ENCODE data around the gene AP4E1. TPM values are rescaled to one million over a fixed set of nuclear protein-coding genes. Genes with fewer than 3 reads are reported as not detected.
"Not testable (repeated sequence)": the region's sequence is repeated elsewhere in the genome, so short reads cannot be mapped to it uniquely, and the experiment has no call there.

Gene AP4E1
- total RNA-seq, 4 donors from 2014 or later, result 9.9 to 13.2 (median 10.6) TPM

- intact Hi-C loops (cut with DNase I), result no loop called here
- Histone ChIP-seq H3K27me3 (no peaks in the 10 kb centered on the region), H3K4me1 (no peaks in the 10 kb centered on the region), H3K9me3 (no peaks in the 10 kb centered on the region), H3K27ac (replicated peaks in 1 of 4) (no peak overlapping the region), H3K4me3 (no peak overlapping the region), H3K36me3 (no peaks in the 10 kb centered on the region)
- TF ChIP-seq EP300 (IDR thresholded peaks at IDR 0.05) (no peak), POLR2A (IDR thresholded peaks at IDR 0.05; ENCODE audit: low read depth) (no peak), POLR2AphosphoS5 (IDR thresholded peaks at IDR 0.05) (no peak), CTCF (IDR thresholded peaks at IDR 0.05) (no peak)
- 85% methylated on average over 5 of the region's 5 CpGs for WGBS
- DNase-seq (ENCODE audit: extremely low spot score), result no peak
Observed at GRCh38 chr15:50865515-50866353, 42.7 kb upstream of the AP4E1 start.

GRCh38 chr15:50871832-50872231, 36.7 kb upstream of the AP4E1 start:
- no peaks in the 10 kb centered on the region for H3K36me3 ChIP-seq
- H3K4me1 ChIP-seq, result peaks cover 0 to 7% (median 5%) of the 10 kb centered on the region in 4 donors
- H3K9me3 ChIP-seq, result no peaks in the 10 kb centered on the region
- DNase-seq (ENCODE audit: extremely low spot score), result no peak
- TF ChIP-seq CTCF (IDR thresholded peaks at IDR 0.05), result no peak
- no peak for TF ChIP-seq EP300 (IDR thresholded peaks at IDR 0.05)
- no peak for TF ChIP-seq POLR2AphosphoS5 (IDR thresholded peaks at IDR 0.05)
- TF ChIP-seq POLR2A (IDR thresholded peaks at IDR 0.05; ENCODE audit: low read depth), result no peak
- 100% methylated on average over 1 of the region's 1 CpG for WGBS
- no peak overlapping the region for H3K27ac ChIP-seq (replicated peaks in 1 of 4)
- intact Hi-C loops (cut with DNase I), result no loop called here
- H3K27me3 ChIP-seq, result no peaks in the 10 kb centered on the region
- no peak overlapping the region for H3K4me3 ChIP-seq

GRCh38 chr15:50872832-50873426, 35.6 kb upstream of the AP4E1 start:
- DNase-seq (ENCODE audit: extremely low spot score), result no peak
- 86% methylated on average over 3 of the region's 3 CpGs for WGBS
- intact Hi-C loops (cut with DNase I), result no loop called here
- Histone ChIP-seq H3K27ac (replicated peaks in 1 of 4) (no peak overlapping the region), H3K27me3 (no peaks in the 10 kb centered on the region), H3K9me3 (no peaks in the 10 kb centered on the region), H3K36me3 (no peaks in the 10 kb centered on the region), H3K4me1 (peaks cover 2 to 14% (median 11%) of the 10 kb centered on the region in 4 donors), H3K4me3 (no peak overlapping the region)
- TF ChIP-seq POLR2A (IDR thresholded peaks at IDR 0.05; ENCODE audit: low read depth) (no peak), POLR2AphosphoS5 (IDR thresholded peaks at IDR 0.05) (no peak), EP300 (IDR thresholded peaks at IDR 0.05) (no peak), CTCF (IDR thresholded peaks at IDR 0.05) (no peak)

DNA sequence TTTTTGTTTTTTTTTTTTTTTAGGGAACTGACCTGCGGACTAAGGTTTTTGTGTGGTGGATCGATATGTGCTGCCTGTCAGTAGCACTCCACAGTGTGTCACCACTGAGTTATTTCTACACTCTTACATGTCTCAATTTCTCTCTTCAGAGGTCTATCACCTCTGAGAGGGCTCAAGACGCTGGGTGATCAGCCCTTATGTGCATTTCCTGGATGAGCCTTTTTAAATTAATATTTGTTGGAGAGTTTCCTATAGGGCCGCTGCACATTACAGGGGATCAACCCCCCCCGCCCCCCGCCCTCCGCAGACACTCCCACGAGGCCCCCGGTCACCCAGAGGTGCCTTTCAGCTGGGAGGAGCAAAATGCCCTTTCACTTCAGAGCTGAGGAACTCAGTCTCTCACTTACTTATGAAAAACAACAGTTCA, 34.5 kb upstream of the AP4E1 start:
- Histone ChIP-seq H3K9me3 (no peaks in the 10 kb centered on the region), H3K4me1 (peaks cover 2 to 14% (median 11%) of the 10 kb centered on the region in 4 donors), H3K27me3 (no peaks in the 10 kb centered on the region), H3K36me3 (no peaks in the 10 kb centered on the region), H3K27ac (replicated peaks in 1 of 4) (no peak overlapping the region), H3K4me3 (no peak overlapping the region)
- DNase-seq (ENCODE audit: extremely low spot score), result no peak
- WGBS, result 68% methylated on average over 9 of the region's 9 CpGs
- intact Hi-C loops (cut with DNase I), result no loop called here
- TF ChIP-seq CTCF (IDR thresholded peaks at IDR 0.05) (no peak), POLR2A (IDR thresholded peaks at IDR 0.05; ENCODE audit: low read depth) (no peak), EP300 (IDR thresholded peaks at IDR 0.05) (no peak), POLR2AphosphoS5 (IDR thresholded peaks at IDR 0.05) (no peak)

GRCh38 chr15:50875238-50875637, 33.2 kb upstream of the AP4E1 start:
- intact Hi-C loops (cut with DNase I), result loop anchor here (5.0 kb wide), 1 partner anchor 108 kb away; the partner anchor contains the start of gene SPPL2A

More at GRCh38 chr15:50875238-50875637, 33.2 kb upstream of the AP4E1 start:
- DNase-seq (ENCODE audit: extremely low spot score); H3K27me3 ChIP-seq; H3K9me3 ChIP-seq; H3K4me3 ChIP-seq; H3K27ac ChIP-seq (replicated peaks in 1 of 4); H3K36me3 ChIP-seq: not testable (repeated sequence)
- 98% methylated on average over 3 of the region's 3 CpGs for WGBS
- H3K4me1 ChIP-seq, result peaks cover 2 to 14% (median 11%) of the 10 kb centered on the region in 4 donors

Data from esophagus muscularis mucosa (tissue), 4 donors.